Measurements from ENCODE around the gene UBALD1. TPM values are rescaled to one million over a fixed set of nuclear protein-coding genes. Genes with fewer than 3 reads are reported as not detected.

The UBALD1 gene
- total RNA-seq, 1 experiment from 2014 or later = 83.0 TPM

- no peak for DNase-seq (ENCODE audit: low spot score)
These were observed 53.1 kb downstream of the UBALD1 start for GRCh38 chr16:4561596-4561995.

Small RNA genes lying within 50 kb of the gene (small RNA-seq; reads per million reads assigned to genes)
- gene RN7SL850P = not detected

Other genes with a start within 250 kb of the UBALD1 start
- 1.8 and 2.2 TPM in 2 replicates for gene VASN, start 243.0 kb downstream of the UBALD1 start, total RNA-seq (2014; rRNA removed; shearing (Covaris generic))
- gene CORO7, start 198.3 kb downstream of the UBALD1 start, total RNA-seq (2014; rRNA removed; shearing (Covaris generic)) = 36.8 and 48.6 TPM in 2 replicates
- gene DNAJA3, start 189.0 kb downstream of the UBALD1 start, total RNA-seq (2014; rRNA removed; shearing (Covaris generic)) = 82.4 and 86.9 TPM in 2 replicates
- gene NMRAL1, start 140.3 kb downstream of the UBALD1 start, total RNA-seq (2014; rRNA removed; shearing (Covaris generic)) = 81.3 and 109 TPM in 2 replicates
- gene HMOX2, start 138.5 kb downstream of the UBALD1 start, total RNA-seq (2014; rRNA removed; shearing (Covaris generic)) = 105 and 113 TPM in 2 replicates
- gene CDIP1, start 76.1 kb downstream of the UBALD1 start, total RNA-seq (2014; rRNA removed; shearing (Covaris generic)) = not detected in 2 replicates
- gene C16orf96, start 58.5 kb downstream of the UBALD1 start, total RNA-seq (2014; rRNA removed; shearing (Covaris generic)) = not detected in 2 replicates
- gene MGRN1, start 9.9 kb upstream of the UBALD1 start, total RNA-seq (2014; rRNA removed; shearing (Covaris generic)) = 27.4 and 31.3 TPM in 2 replicates
- 81.9 and 82.4 TPM in 2 replicates for gene NUDT16L1, start 78.7 kb upstream of the UBALD1 start, total RNA-seq (2014; rRNA removed; shearing (Covaris generic))
- 27.2 and 29.7 TPM in 2 replicates for gene ANKS3, start 119.4 kb upstream of the UBALD1 start, total RNA-seq (2014; rRNA removed; shearing (Covaris generic))
- 2.5 and 5.8 TPM in 2 replicates for gene DNAAF8, start 119.6 kb upstream of the UBALD1 start, total RNA-seq (2014; rRNA removed; shearing (Covaris generic))
- gene ZNF500, start 152.3 kb upstream of the UBALD1 start, total RNA-seq (2014; rRNA removed; shearing (Covaris generic)) = 17.7 and 30.4 TPM in 2 replicates
- 0.76 TPM in 1 of 2 replicates, not detected in the other for gene SEPTIN12, start 173.5 kb upstream of the UBALD1 start, total RNA-seq (2014; rRNA removed; shearing (Covaris generic))
- gene SMIM22, start 180.5 kb upstream of the UBALD1 start, total RNA-seq (2014; rRNA removed; shearing (Covaris generic)) = 282 and 291 TPM in 2 replicates
- 66.0 and 85.8 TPM in 2 replicates for gene ROGDI, start 187.7 kb upstream of the UBALD1 start, total RNA-seq (2014; rRNA removed; shearing (Covaris generic))
- 46.2 and 54.7 TPM in 2 replicates for gene GLYR1, start 232.4 kb upstream of the UBALD1 start, total RNA-seq (2014; rRNA removed; shearing (Covaris generic))
- gene UBN1, start 232.6 kb upstream of the UBALD1 start, total RNA-seq (2014; rRNA removed; shearing (Covaris generic)) = 34.6 and 35.1 TPM in 2 replicates